ENCODE data around the gene UBE2J2. TPM values are rescaled to one million over a fixed set of nuclear protein-coding genes. Genes with fewer than 3 reads are reported as not detected.
A peak's percentile ranks its signal among the peaks of the same experiment; 100 is the strongest.

Gene UBE2J2
- total and polyA plus RNA-seq, 2 of the 4 experiments (the other 2 are of a cell fraction), result 20.6 to 67.5 TPM

- Histone ChIP-seq H3K4me1 (ENCODE audit: control insufficient read depth, insufficient read depth, low read length) (no peaks in the 10 kb centered on the region), H3K14ac (replicated peaks; ENCODE audit: low read depth, low read length) (no peak overlapping the region), H3K27ac (ENCODE audit: insufficient read depth, low read length) (no peak overlapping the region), H2BK120ac (ENCODE audit: low read depth, low read length) (no peak overlapping the region), H3K79me1 (ENCODE audit: low read depth in 1 of 2, low read length in 2 of 2) (peaks cover 11 to 51% of the 10 kb centered on the region in 2 experiments; a peak in 3 of 4 replicates), H3K56ac (ENCODE audit: extremely low read depth, insufficient read depth, low read length) (no peak overlapping the region), H4K91ac (ENCODE audit: insufficient read depth, low read depth, low read length) (no peak overlapping the region), H2BK5ac (ENCODE audit: low read depth, low read length, poor library complexity, severe bottlenecking) (no peak overlapping the region), H3K4ac (ENCODE audit: low read depth, low read length) (no peak overlapping the region), H2AK5ac (ENCODE audit: low read depth, low read length) (no peak overlapping the region), H3K23ac (ENCODE audit: low read depth, low read length) (no peak overlapping the region), H2BK20ac (ENCODE audit: low read depth, low read length) (no peak overlapping the region), H4K20me1 (ENCODE audit: insufficient read depth, low read length) (peaks cover 52% of the 10 kb centered on the region), H3K27me3 (ENCODE audit: control insufficient read depth, insufficient read depth, low read length) (no peaks in the 10 kb centered on the region), H4K8ac (ENCODE audit: low read depth in 2 of 2, low read length in 2 of 2) (no peak overlapping the region), H3K9me3 (ENCODE audit: control insufficient read depth, insufficient read depth, low read length) (no peaks in the 10 kb centered on the region), H3K9ac (ENCODE audit: low read depth, low read length) (no peak overlapping the region), H3K18ac (ENCODE audit: low read depth, low read length) (no peak overlapping the region), H4K5ac (ENCODE audit: low read depth, low read length) (no peak overlapping the region), H3K36me3 (ENCODE audit: control insufficient read depth, insufficient read depth, low read length) (peaks cover 80% of the 10 kb centered on the region), H2BK15ac (ENCODE audit: low read depth, low read length) (no peak overlapping the region), H3K4me3 (ENCODE audit: insufficient read depth, low read depth, low read length) (no peak overlapping the region), H3K9me1 (ENCODE audit: insufficient read depth, low read length) (peaks cover 9% of the 10 kb centered on the region), H2AFZ (replicated peaks; ENCODE audit: low read length, poor library complexity) (no peak overlapping the region), H2AK9ac (replicated peaks; ENCODE audit: low read depth, low read length, poor library complexity) (peak overlapping the region; percentile 72), H3K4me2 (ENCODE audit: low read depth, low read length) (no peak overlapping the region)
- BruUV-seq (replicated peaks), result no TSS peak
- in situ Hi-C loops (cut with MboI; ENCODE audit: low sequenced_read_pairs), result no loop called here
- ATAC-seq (ENCODE audit: low read depth) (no peak), DNase-seq (no peak)
- TF ChIP-seq CTCF (conservative IDR thresholded peaks at IDR 0.05; ENCODE audit: low read depth, low read length) (no peak), RAD21 (IDR thresholded peaks at IDR 0.05; ENCODE audit: low read length) (no peak), NFE2L2 (IDR thresholded peaks at IDR 0.05; ENCODE audit: low read depth, low read length) (no peak), RFX5 (IDR thresholded peaks at IDR 0.05; ENCODE audit: low read depth, low read length) (no peak), ELK1 (IDR thresholded peaks at IDR 0.05; ENCODE audit: borderline replicate concordance, low read depth, low read length) (no peak), MAZ (IDR thresholded peaks at IDR 0.05; ENCODE audit: borderline replicate concordance, low read depth, low read length) (no peak), USF2 (IDR thresholded peaks at IDR 0.05; ENCODE audit: low read depth, low read length) (no peak), CHD1 (IDR thresholded peaks at IDR 0.05; ENCODE audit: low read depth, low read length) (no peak), MAFK (IDR thresholded peaks at IDR 0.05; ENCODE audit: low read depth, low read length) (no peak)
- 88% methylated on average over 5 of the region's 21 CpGs; no CpG with 5 or more reads in 1 of the 2 experiments for WGBS, 2 experiments (ENCODE audit: extremely low coverage in 2 of 2, insufficient read length in 1 of 2)
- dilution Hi-C loops (cut with HindIII; ENCODE audit: low sequenced_read_pairs, unreplicated experiment), result no loop called here
- intact Hi-C loops (cut with micrococcal nuclease), result no loop called here
- POLR2A ChIA-PET (ENCODE audit: unreplicated experiment), result no interaction called here
- CTCF ChIA-PET, result no interaction called here
Measured at GRCh38 chr1:1223891-1224290, 49.8 kb downstream of the UBE2J2 start.

Measured in IMR-90 (cell line).